HG02981 (cell line): ENCODE results near the gene CYP26B1.
"Not testable (repeated sequence)": the region's sequence is repeated elsewhere in the genome, so short reads cannot be mapped to it uniquely, and the experiment has no call there.

Source experiments
- ATAC-seq: cut with Tn5 transposase; IDR thresholded peaks from one replicate; pipeline ENCODE4 v1.9.1; 2021; ENCODE audit warnings: mild to moderate bottlenecking, moderate library complexity; ENCODE audit not compliant: unreplicated experiment

Gene CYP26B1

GRCh38 chr2:72112401-72112800, 35.3 kb downstream of the CYP26B1 start:
- ATAC-seq: no peak

- ATAC-seq: no peak
Observed at GRCh38 chr2:72111061-72111460, 36.6 kb downstream of the CYP26B1 start.

GRCh38 chr2:72109904-72110303, 37.8 kb downstream of the CYP26B1 start:
- ATAC-seq: no peak

- ATAC-seq: no peak
Observed at GRCh38 chr2:72109291-72109690, 38.4 kb downstream of the CYP26B1 start.

- no peak for ATAC-seq
Observed at GRCh38 chr2:72108121-72108520, 39.5 kb downstream of the CYP26B1 start.

- no peak for ATAC-seq
Observed at GRCh38 chr2:72106978-72107377, 40.7 kb downstream of the CYP26B1 start.

GRCh38 chr2:72104821-72105588, 42.7 kb downstream of the CYP26B1 start:
- no peak for ATAC-seq

- no peak for ATAC-seq
Observed at GRCh38 chr2:72103690-72104089, 44.0 kb downstream of the CYP26B1 start.

- ATAC-seq: no peak
Observed at GRCh38 chr2:72103161-72103560, 44.5 kb downstream of the CYP26B1 start.

GRCh38 chr2:72098935-72099334, 48.7 kb downstream of the CYP26B1 start:
- no peak for ATAC-seq

- ATAC-seq: no peak
Observed at GRCh38 chr2:72097276-72097675, 50.4 kb downstream of the CYP26B1 start.

GRCh38 chr2:72096181-72096580, 51.5 kb downstream of the CYP26B1 start:
- no peak for ATAC-seq

GRCh38 chr2:72095364-72095763, 52.3 kb downstream of the CYP26B1 start:
- ATAC-seq: no peak

- no peak for ATAC-seq
Observed at GRCh38 chr2:72094701-72095100, 53.0 kb downstream of the CYP26B1 start.

- ATAC-seq: no peak
Observed at GRCh38 chr2:72092111-72092510, 55.6 kb downstream of the CYP26B1 start.

GRCh38 chr2:72090781-72091482, 56.7 kb downstream of the CYP26B1 start:
- ATAC-seq: no peak

GRCh38 chr2:72090271-72090720, 57.4 kb downstream of the CYP26B1 start:
- ATAC-seq: no peak

GRCh38 chr2:72089537-72089936, 58.1 kb downstream of the CYP26B1 start:
- no peak for ATAC-seq

GRCh38 chr2:72089028-72089427, 58.6 kb downstream of the CYP26B1 start:
- no peak for ATAC-seq

- ATAC-seq: not testable (repeated sequence)
Observed at GRCh38 chr2:72086871-72087633, 60.6 kb downstream of the CYP26B1 start.

- ATAC-seq: no peak
Observed at GRCh38 chr2:72085513-72085912, 62.1 kb downstream of the CYP26B1 start.

- no peak for ATAC-seq
Observed at GRCh38 chr2:72085036-72085435, 62.6 kb downstream of the CYP26B1 start.
